ENCODE results near the gene ZFYVE9.
A peak's percentile ranks its signal among the peaks of the same experiment; 100 is the strongest.

ZFYVE9 gene

GRCh38 chr1:52235646-52236045, 93.8 kb downstream of the ZFYVE9 start:
- Histone ChIP-seq H3K9me3 (replicated peaks; ENCODE audit: low read length) (no peaks in the 10 kb centered on the region), H3K9ac (ENCODE audit: low read depth, low read length) (no peak overlapping the region), H3K4me2 (ENCODE audit: low read length) (no peak overlapping the region), H3K4me3 (ENCODE audit: low read length) (no peak overlapping the region), H3K4me1 (ENCODE audit: control insufficient read depth, insufficient read depth, low read length) (peaks cover 22% of the 10 kb centered on the region), H3K36me3 (ENCODE audit: insufficient read depth, low read length) (no peaks in the 10 kb centered on the region), H3K27me3 (ENCODE audit: control insufficient read depth, insufficient read depth, low read length) (no peaks in the 10 kb centered on the region)

GRCh38 chr1:52237430-52237829, 95.5 kb downstream of the ZFYVE9 start:
- Histone ChIP-seq H3K4me3 (ENCODE audit: low read length) (no peak overlapping the region), H3K4me1 (ENCODE audit: control insufficient read depth, insufficient read depth, low read length) (peaks cover 22% of the 10 kb centered on the region), H3K9me3 (replicated peaks; ENCODE audit: low read length) (no peaks in the 10 kb centered on the region), H3K9ac (ENCODE audit: low read depth, low read length) (no peak overlapping the region), H3K27me3 (ENCODE audit: control insufficient read depth, insufficient read depth, low read length) (no peaks in the 10 kb centered on the region), H3K36me3 (ENCODE audit: insufficient read depth, low read length) (no peaks in the 10 kb centered on the region), H3K4me2 (ENCODE audit: low read length) (no peak overlapping the region)

- Histone ChIP-seq H3K4me2 (ENCODE audit: low read length) (peak overlapping the region; percentile 32), H3K4me1 (ENCODE audit: control insufficient read depth, insufficient read depth, low read length) (peaks cover 22% of the 10 kb centered on the region), H3K36me3 (ENCODE audit: insufficient read depth, low read length) (no peaks in the 10 kb centered on the region), H3K27me3 (ENCODE audit: control insufficient read depth, insufficient read depth, low read length) (no peaks in the 10 kb centered on the region), H3K9me3 (replicated peaks; ENCODE audit: low read length) (no peaks in the 10 kb centered on the region), H3K9ac (ENCODE audit: low read depth, low read length) (no peak overlapping the region), H3K4me3 (ENCODE audit: low read length) (peak overlapping the region; percentile 19)
Observed at GRCh38 chr1:52238474-52238873, 96.6 kb downstream of the ZFYVE9 start.

- H3K4me2 ChIP-seq (ENCODE audit: low read length): peak overlapping the region; percentile 32
- H3K9ac ChIP-seq (ENCODE audit: low read depth, low read length): no peak overlapping the region
- no peaks in the 10 kb centered on the region for H3K9me3 ChIP-seq (replicated peaks; ENCODE audit: low read length)
- no peaks in the 10 kb centered on the region for H3K36me3 ChIP-seq (ENCODE audit: insufficient read depth, low read length)
- H3K27me3 ChIP-seq (ENCODE audit: control insufficient read depth, insufficient read depth, low read length): no peaks in the 10 kb centered on the region
- H3K4me3 ChIP-seq (ENCODE audit: low read length): no peak overlapping the region
- H3K4me1 ChIP-seq (ENCODE audit: control insufficient read depth, insufficient read depth, low read length): peaks cover 22% of the 10 kb centered on the region
Observed at GRCh38 chr1:52238887-52239707, 97.2 kb downstream of the ZFYVE9 start.

- Histone ChIP-seq H3K4me1 (ENCODE audit: control insufficient read depth, insufficient read depth, low read length) (peaks cover 22% of the 10 kb centered on the region), H3K27me3 (ENCODE audit: control insufficient read depth, insufficient read depth, low read length) (no peaks in the 10 kb centered on the region), H3K4me3 (ENCODE audit: low read length) (no peak overlapping the region), H3K9ac (ENCODE audit: low read depth, low read length) (no peak overlapping the region), H3K36me3 (ENCODE audit: insufficient read depth, low read length) (no peaks in the 10 kb centered on the region), H3K9me3 (replicated peaks; ENCODE audit: low read length) (no peaks in the 10 kb centered on the region), H3K4me2 (ENCODE audit: low read length) (no peak overlapping the region)
Observed at GRCh38 chr1:52239708-52240001, 97.8 kb downstream of the ZFYVE9 start.

- H3K36me3 ChIP-seq (ENCODE audit: insufficient read depth, low read length): no peaks in the 10 kb centered on the region
- H3K9me3 ChIP-seq (replicated peaks; ENCODE audit: low read length): no peaks in the 10 kb centered on the region
- H3K27me3 ChIP-seq (ENCODE audit: control insufficient read depth, insufficient read depth, low read length): no peaks in the 10 kb centered on the region
- H3K4me1 ChIP-seq (ENCODE audit: control insufficient read depth, insufficient read depth, low read length): peaks cover 22% of the 10 kb centered on the region
- H3K4me2 ChIP-seq (ENCODE audit: low read length): no peak overlapping the region
- H3K9ac ChIP-seq (ENCODE audit: low read depth, low read length): no peak overlapping the region
- no peak overlapping the region for H3K4me3 ChIP-seq (ENCODE audit: low read length)
Observed at GRCh38 chr1:52240592-52241210, 98.8 kb downstream of the ZFYVE9 start.

GRCh38 chr1:52243221-52243987, 101.5 kb downstream of the ZFYVE9 start:
- H3K9ac ChIP-seq (ENCODE audit: low read depth, low read length): no peak overlapping the region
- no peaks in the 10 kb centered on the region for H3K9me3 ChIP-seq (replicated peaks; ENCODE audit: low read length)
- H3K27me3 ChIP-seq (ENCODE audit: control insufficient read depth, insufficient read depth, low read length): no peaks in the 10 kb centered on the region
- no peaks in the 10 kb centered on the region for H3K36me3 ChIP-seq (ENCODE audit: insufficient read depth, low read length)
- H3K4me1 ChIP-seq (ENCODE audit: control insufficient read depth, insufficient read depth, low read length): peaks cover 11% of the 10 kb centered on the region
- H3K4me3 ChIP-seq (ENCODE audit: low read length): no peak overlapping the region
- no peak overlapping the region for H3K4me2 ChIP-seq (ENCODE audit: low read length)

- H3K4me1 ChIP-seq (ENCODE audit: control insufficient read depth, insufficient read depth, low read length): no peaks in the 10 kb centered on the region
- H3K27me3 ChIP-seq (ENCODE audit: control insufficient read depth, insufficient read depth, low read length): no peaks in the 10 kb centered on the region
Observed at GRCh38 chr1:52249831-52250230, 107.9 kb downstream of the ZFYVE9 start.

GRCh38 chr1:52253421-52253820, 111.5 kb downstream of the ZFYVE9 start:
- Histone ChIP-seq H3K4me1 (ENCODE audit: control insufficient read depth, insufficient read depth, low read length) (no peaks in the 10 kb centered on the region), H3K9ac (ENCODE audit: low read depth, low read length) (no peak overlapping the region), H3K27me3 (ENCODE audit: control insufficient read depth, insufficient read depth, low read length) (no peaks in the 10 kb centered on the region), H3K9me3 (replicated peaks; ENCODE audit: low read length) (no peaks in the 10 kb centered on the region), H3K4me3 (ENCODE audit: low read length) (no peak overlapping the region), H3K36me3 (ENCODE audit: insufficient read depth, low read length) (no peaks in the 10 kb centered on the region), H3K4me2 (ENCODE audit: low read length) (no peak overlapping the region)

More at GRCh38 chr1:52249831-52250230, 107.9 kb downstream of the ZFYVE9 start:
- Histone ChIP-seq H3K4me2 (ENCODE audit: low read length) (no peak overlapping the region), H3K36me3 (ENCODE audit: insufficient read depth, low read length) (no peaks in the 10 kb centered on the region), H3K4me3 (ENCODE audit: low read length) (no peak overlapping the region), H3K9ac (ENCODE audit: low read depth, low read length) (no peak overlapping the region), H3K9me3 (replicated peaks; ENCODE audit: low read length) (no peaks in the 10 kb centered on the region)

- Histone ChIP-seq H3K4me3 (ENCODE audit: low read length) (no peak overlapping the region), H3K9me3 (replicated peaks; ENCODE audit: low read length) (no peaks in the 10 kb centered on the region), H3K4me1 (ENCODE audit: control insufficient read depth, insufficient read depth, low read length) (no peaks in the 10 kb centered on the region), H3K9ac (ENCODE audit: low read depth, low read length) (no peak overlapping the region), H3K36me3 (ENCODE audit: insufficient read depth, low read length) (no peaks in the 10 kb centered on the region), H3K27me3 (ENCODE audit: control insufficient read depth, insufficient read depth, low read length) (no peaks in the 10 kb centered on the region), H3K4me2 (ENCODE audit: low read length) (no peak overlapping the region)
Observed at GRCh38 chr1:52259886-52260285, 118.0 kb downstream of the ZFYVE9 start.

- Histone ChIP-seq H3K27me3 (ENCODE audit: control insufficient read depth, insufficient read depth, low read length) (no peaks in the 10 kb centered on the region), H3K4me2 (ENCODE audit: low read length) (no peak overlapping the region), H3K9me3 (replicated peaks; ENCODE audit: low read length) (no peaks in the 10 kb centered on the region)
Observed at GRCh38 chr1:52263153-52263910, 121.4 kb downstream of the ZFYVE9 start.

More at GRCh38 chr1:52263153-52263910, 121.4 kb downstream of the ZFYVE9 start:
- no peaks in the 10 kb centered on the region for H3K4me1 ChIP-seq (ENCODE audit: control insufficient read depth, insufficient read depth, low read length)
- no peak overlapping the region for H3K4me3 ChIP-seq (ENCODE audit: low read length)
- H3K36me3 ChIP-seq (ENCODE audit: insufficient read depth, low read length): no peaks in the 10 kb centered on the region
- no peak overlapping the region for H3K9ac ChIP-seq (ENCODE audit: low read depth, low read length)
